PFSK-1 (cell line): ENCODE results near the gene MMP28.

Experiments
- FOXP2 ChIP-seq: optimal IDR thresholded peaks from 2 replicates; pipeline ENCODE3; 2011; ENCODE audit warnings: borderline replicate concordance, control low read depth, inconsistent platforms; ENCODE audit not compliant: insufficient read depth; ENCODE audit errors: extremely low read length, extremely low read depth
- POLR2AphosphoS5 ChIP-seq: IDR thresholded peaks from 2 replicates; pipeline ENCODE4 v1.6.1; 2012; ENCODE audit warnings: low read depth, mild to moderate bottlenecking, control low read depth, low read length, moderate library complexity
- SIN3A ChIP-seq: IDR thresholded peaks from 2 replicates; pipeline ENCODE4 v1.6.1; 2012; ENCODE audit warnings: mild to moderate bottlenecking, low read length, moderate library complexity, borderline replicate concordance; ENCODE audit not compliant: insufficient read depth
- TAF1 ChIP-seq: IDR thresholded peaks from 2 replicates; pipeline ENCODE4 v1.6.1; 2012; ENCODE audit warnings: low read length, control low read depth, borderline replicate concordance; ENCODE audit not compliant: insufficient read depth
- TF ChIP-seq, protein P1 (sequence below), 2 experiments: IDR thresholded peaks; 2 replicates each; pipeline versions ENCODE4 v1.6.1 to v1.8.0; 2011 to 2012; ENCODE audit warnings: low read depth in 2 of 2, low read length in 2 of 2, control low read depth in 1 of 2, inconsistent platforms in 1 of 2, mild to moderate bottlenecking in 1 of 2, moderate library complexity in 1 of 2; ENCODE audit not compliant: insufficient read depth in 1 of 2

MMP28 gene

DNA sequence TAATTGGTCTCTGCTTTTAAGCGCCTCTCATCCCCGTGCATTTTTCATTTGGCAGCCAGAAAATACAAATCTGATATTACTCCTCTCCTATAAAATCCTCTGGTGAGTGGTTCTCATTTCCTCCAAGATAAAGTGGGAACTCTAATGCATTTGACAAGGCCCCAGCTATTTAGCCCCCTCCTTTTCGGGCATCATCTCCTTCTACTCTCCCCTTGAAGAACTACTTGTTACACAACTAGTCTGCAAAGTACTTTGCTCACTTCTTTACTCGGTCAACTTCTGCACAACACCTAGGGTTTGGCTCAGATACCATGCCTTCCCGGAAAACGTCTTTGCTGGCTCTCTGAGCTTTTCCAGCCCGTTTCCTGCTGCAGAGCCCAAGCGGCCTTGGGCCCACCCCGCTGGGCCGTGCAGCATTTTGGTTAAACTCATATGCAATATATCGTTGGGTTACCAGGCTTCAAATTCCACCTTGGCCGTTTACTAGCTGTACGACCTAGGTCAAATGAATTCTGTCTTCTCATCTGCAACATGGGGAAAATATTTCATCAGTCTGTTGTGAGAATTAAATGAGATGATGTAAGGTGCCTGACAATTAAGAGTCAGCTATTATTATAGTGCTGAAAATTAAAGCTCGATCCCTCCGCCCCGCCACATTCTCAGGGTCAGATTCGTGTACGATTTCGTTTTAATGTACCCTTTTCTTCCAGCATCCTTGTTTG lies 13.0 kb upstream of the MMP28 start:
- TF ChIP-seq, protein P1, sequence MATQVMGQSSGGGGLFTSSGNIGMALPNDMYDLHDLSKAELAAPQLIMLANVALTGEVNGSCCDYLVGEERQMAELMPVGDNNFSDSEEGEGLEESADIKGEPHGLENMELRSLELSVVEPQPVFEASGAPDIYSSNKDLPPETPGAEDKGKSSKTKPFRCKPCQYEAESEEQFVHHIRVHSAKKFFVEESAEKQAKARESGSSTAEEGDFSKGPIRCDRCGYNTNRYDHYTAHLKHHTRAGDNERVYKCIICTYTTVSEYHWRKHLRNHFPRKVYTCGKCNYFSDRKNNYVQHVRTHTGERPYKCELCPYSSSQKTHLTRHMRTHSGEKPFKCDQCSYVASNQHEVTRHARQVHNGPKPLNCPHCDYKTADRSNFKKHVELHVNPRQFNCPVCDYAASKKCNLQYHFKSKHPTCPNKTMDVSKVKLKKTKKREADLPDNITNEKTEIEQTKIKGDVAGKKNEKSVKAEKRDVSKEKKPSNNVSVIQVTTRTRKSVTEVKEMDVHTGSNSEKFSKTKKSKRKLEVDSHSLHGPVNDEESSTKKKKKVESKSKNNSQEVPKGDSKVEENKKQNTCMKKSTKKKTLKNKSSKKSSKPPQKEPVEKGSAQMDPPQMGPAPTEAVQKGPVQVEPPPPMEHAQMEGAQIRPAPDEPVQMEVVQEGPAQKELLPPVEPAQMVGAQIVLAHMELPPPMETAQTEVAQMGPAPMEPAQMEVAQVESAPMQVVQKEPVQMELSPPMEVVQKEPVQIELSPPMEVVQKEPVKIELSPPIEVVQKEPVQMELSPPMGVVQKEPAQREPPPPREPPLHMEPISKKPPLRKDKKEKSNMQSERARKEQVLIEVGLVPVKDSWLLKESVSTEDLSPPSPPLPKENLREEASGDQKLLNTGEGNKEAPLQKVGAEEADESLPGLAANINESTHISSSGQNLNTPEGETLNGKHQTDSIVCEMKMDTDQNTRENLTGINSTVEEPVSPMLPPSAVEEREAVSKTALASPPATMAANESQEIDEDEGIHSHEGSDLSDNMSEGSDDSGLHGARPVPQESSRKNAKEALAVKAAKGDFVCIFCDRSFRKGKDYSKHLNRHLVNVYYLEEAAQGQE (IDR thresholded peaks at IDR 0.05; ENCODE audit: insufficient read depth in 1 of 2, low read depth in 2 of 2, low read length in 2 of 2): no peak
- TF ChIP-seq TAF1: no peak
- no peak for TF ChIP-seq POLR2AphosphoS5

DNA sequence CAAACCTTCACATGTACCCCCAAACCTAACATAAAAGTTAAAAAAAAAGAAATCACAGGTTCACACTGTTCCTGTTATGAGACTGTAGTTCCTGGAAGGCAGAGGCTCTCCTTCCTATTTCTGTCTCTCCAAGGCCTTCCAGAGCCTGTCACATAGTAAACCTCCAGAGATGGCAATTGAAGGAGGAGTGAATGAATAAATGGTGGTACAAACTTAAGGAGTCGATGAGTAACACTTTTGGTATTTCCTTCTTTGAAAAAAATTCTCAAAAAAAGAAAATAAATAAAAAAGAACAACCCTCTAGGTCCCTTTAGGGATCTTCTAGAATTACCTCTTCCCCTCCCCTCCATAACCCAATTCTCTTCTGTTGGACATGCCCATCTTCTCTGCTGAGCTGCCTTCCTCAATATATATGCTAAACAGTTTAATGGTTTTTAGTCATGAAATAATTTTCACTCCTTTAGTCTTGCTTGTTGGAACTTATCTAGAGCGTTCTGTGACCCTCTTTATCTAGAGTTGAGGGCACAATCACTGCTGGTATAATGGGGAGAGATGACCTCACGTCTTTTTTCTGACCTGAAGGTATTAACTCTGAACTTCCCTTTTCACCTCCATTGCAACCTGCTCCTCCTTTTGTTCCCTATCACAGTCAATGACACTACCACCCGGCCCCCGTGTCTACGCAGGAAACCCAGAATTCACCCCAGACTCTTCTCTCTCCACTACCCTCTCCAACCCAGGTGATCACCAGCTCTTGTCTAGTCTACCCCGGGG lies 12.1 kb upstream of the MMP28 start:
- no peak for TF ChIP-seq FOXP2
- TF ChIP-seq SIN3A: no peak
- no peak for TF ChIP-seq TAF1

DNA sequence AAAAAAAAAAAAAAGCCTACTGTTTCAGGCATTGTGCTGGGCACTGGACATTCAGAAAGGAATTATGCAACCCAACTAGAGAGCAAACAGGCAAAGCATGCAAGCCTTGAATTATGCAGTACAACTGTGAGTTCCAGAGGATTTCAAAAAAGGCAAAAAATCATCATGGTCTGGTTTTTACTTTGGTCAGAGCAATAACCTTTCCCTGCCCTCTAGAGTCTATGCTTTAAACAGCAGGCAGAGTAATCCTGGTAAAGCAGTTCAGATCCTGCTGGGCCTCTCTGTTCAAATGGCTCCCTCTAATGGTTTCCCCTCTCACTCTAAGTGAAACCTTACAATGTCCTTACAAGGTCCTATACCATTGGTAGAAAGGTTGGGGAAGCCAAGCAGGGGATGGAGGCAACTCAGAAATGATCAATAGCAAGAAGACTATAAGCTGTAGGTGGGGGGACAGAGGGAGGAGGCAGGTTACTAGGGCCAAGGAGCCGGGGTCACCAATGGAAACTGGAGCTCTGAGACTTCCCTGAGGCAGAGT lies 9.3 kb upstream of the MMP28 start:
- TF ChIP-seq, protein P1 (IDR thresholded peaks at IDR 0.05; ENCODE audit: insufficient read depth in 1 of 2, low read depth in 2 of 2, low read length in 2 of 2): no peak; a peak in 1 of 4 replicates
- TF ChIP-seq TAF1 (no peak), POLR2AphosphoS5 (no peak), SIN3A (no peak), FOXP2 (no peak)

DNA sequence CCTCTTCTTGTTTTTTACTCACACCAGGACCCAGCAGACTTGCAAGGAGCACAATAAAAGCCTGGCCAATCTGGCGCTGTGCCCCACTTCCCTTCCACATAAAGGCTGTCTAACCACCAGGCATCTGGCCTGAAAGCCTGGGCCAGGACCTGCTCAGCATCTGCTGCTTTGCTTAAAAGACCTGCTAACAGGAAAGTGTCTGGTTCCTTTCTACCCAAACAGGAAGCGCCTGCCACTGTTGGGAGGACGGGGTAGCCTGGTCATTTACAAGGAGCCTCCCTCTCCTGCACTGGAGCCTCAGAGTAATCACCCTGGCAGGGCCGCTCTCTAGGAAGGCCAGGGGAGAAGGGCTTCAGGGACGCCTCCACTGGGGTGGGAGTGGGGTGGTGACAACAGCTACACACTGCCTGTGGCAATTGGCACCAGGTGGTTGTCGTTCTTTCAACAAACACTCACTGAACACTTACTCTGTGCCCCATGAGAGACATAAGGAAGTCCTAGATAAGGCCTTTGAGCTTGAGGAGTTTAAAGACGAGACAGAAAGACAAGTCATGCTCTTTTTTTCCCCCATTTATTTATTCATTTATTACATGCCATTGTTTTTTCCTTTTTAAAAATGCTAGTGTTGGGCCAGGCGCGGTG lies 6.3 kb upstream of the MMP28 start:
- TF ChIP-seq TAF1 (no peak), POLR2AphosphoS5 (no peak), SIN3A (no peak), FOXP2 (no peak)
- TF ChIP-seq, protein P1 (IDR thresholded peaks at IDR 0.05; ENCODE audit: insufficient read depth in 1 of 2, low read depth in 2 of 2, low read length in 2 of 2): no peak

DNA sequence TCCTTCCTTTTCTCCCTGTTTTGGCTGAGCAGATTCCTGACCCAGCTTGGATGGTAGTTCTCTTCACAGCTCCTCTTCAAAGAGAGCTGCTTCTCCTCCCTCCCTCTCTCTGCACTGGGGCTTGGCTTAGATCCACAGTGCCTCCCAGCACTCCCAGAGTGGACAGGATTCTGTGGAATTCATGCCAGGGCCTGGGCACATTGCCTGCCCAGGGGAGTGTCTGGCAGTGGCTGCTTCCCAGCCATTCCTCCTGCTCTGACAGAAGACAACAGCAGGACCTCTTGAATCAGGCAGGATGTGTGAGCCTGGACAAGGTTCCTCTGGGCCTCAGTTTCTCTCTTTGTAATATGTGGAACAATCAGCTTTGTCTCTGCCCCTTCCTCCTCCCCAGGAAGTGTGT lies 4.5 kb upstream of the MMP28 start:
- TF ChIP-seq SIN3A (no peak), FOXP2 (no peak), POLR2AphosphoS5 (no peak), TAF1 (no peak)
- TF ChIP-seq, protein P1 (IDR thresholded peaks at IDR 0.05; ENCODE audit: insufficient read depth in 1 of 2, low read depth in 2 of 2, low read length in 2 of 2): no peak
